Mucosa of descending colon (tissue), 3 donors: ENCODE data around the gene GNAI3. TPM values are rescaled to one million over a fixed set of nuclear protein-coding genes. Genes with fewer than 3 reads are reported as not detected.

Source experiments
- ATAC-seq: fragments of 200-7000 bp; cut with Tn5 transposase; one replicate; pipeline ENCODE4 v1.9.1; 2020; ENCODE audit warnings: mild to moderate bottlenecking, moderate library complexity
- DNase-seq, 3 donors: peaks; one replicate each; pipeline ENCODE4 v3.0.0-alpha.2; 2020
- H3K36me3 ChIP-seq: fragments of 200-600 bp; one replicate; pipeline ENCODE4 v1.8.0; 2021; ENCODE audit warnings: low read depth, mild to moderate bottlenecking
- H3K4me1 ChIP-seq: fragments of 200-600 bp; one replicate; pipeline ENCODE4 v1.8.0; 2021; ENCODE audit warnings: low read depth, mild to moderate bottlenecking
- H3K4me3 ChIP-seq: fragments of 200-600 bp; one replicate; pipeline ENCODE4 v1.8.0; 2021; ENCODE audit warnings: mild to moderate bottlenecking
- H3K9me3 ChIP-seq: fragments of 200-600 bp; one replicate; pipeline ENCODE4 v1.8.0; 2021; ENCODE audit warnings: mild to moderate bottlenecking
- intact Hi-C, 2 donors: fragments of 100-400 bp; cut with DNase I in 1 of 2; cut with micrococcal nuclease in 1 of 2; formaldehyde crosslinking; loops; one replicate each; pipeline versions ENCODE4 v1.11.0 to v1.11.1; 2022; cut with DNase I, micrococcal nuclease
- total RNA-seq, 3 donors: library from RNA; stranded (reverse); fragmentation: NEBNext Ultra II Directional in 2 of 3; extraction: Animal tissue kit (Norgen Biotek cat#: 25700) in 2 of 3; gene quantifications; one replicate each; pipeline versions ENCODE4 v1.2.1 to v1.2.4, GENCODE V29; 2021 to 2023
- TF ChIP-seq, protein P1 (sequence below): fragments of 200-600 bp; IDR thresholded peaks from one replicate; pipeline ENCODE4 v1.8.0; 2022; ENCODE audit warnings: antibody characterized with exemption, mild to moderate bottlenecking
- donor health status: DM: no; HTN: no; CAD: no; lungs with moderate emphysema.
- donor health status: DM: no; HTN: no; CAD: no.
- donor health status: DM: no; HTN: yes; CAD: no.

The GNAI3 gene
- total RNA-seq, 3 donors from 2014 or later = 6.5 to 8.3 (median 7.6) TPM

DNA sequence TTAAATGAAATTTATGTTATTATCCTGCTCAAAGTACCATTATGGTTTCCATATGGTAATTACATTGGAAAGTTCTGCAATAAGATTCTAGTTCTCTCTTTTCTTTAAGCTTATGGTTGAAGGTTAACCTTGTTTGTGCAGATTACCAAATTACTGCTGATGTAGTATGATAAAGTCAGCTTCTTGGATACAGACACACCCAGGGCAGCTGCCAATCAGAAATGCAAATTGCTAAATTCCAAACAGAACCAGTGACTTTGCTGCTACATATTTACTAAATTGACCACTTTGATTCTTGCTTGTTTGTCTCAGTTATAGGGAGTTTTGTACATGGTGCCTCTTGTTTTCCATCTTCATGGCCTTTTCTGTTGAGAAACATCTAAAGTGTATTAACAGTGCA is 44.5 kb downstream of the GNAI3 start:
- Histone ChIP-seq H3K36me3 (no peaks in the 10 kb centered on the region), H3K9me3 (no peaks in the 10 kb centered on the region), H3K4me1 (no peaks in the 10 kb centered on the region), H3K4me3 (no peak overlapping the region)
- TF ChIP-seq, protein P1, sequence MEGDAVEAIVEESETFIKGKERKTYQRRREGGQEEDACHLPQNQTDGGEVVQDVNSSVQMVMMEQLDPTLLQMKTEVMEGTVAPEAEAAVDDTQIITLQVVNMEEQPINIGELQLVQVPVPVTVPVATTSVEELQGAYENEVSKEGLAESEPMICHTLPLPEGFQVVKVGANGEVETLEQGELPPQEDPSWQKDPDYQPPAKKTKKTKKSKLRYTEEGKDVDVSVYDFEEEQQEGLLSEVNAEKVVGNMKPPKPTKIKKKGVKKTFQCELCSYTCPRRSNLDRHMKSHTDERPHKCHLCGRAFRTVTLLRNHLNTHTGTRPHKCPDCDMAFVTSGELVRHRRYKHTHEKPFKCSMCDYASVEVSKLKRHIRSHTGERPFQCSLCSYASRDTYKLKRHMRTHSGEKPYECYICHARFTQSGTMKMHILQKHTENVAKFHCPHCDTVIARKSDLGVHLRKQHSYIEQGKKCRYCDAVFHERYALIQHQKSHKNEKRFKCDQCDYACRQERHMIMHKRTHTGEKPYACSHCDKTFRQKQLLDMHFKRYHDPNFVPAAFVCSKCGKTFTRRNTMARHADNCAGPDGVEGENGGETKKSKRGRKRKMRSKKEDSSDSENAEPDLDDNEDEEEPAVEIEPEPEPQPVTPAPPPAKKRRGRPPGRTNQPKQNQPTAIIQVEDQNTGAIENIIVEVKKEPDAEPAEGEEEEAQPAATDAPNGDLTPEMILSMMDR = no peak
- intact Hi-C loops = no loop called here
- ATAC-seq = no peak
- DNase-seq = no peak

DNA sequence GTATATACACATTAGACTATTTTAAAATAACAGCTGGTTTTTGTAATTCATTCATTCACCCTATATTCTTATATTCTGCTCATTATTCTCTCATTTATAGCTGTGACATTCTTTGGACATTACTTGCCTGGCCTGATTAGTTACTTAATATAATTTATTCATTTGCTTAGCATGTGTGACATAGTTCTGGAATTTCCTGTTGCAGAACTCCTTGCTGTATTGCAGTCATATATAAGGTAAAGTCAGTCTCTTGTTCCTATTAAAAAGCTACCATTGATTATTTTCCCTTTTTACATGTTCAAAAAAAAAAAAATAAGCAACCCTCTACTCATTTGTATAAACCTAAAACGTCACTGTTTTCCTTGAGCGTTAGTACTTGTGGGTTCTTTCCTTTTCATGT is 47.1 kb downstream of the GNAI3 start:
- Histone ChIP-seq H3K9me3 (no peaks in the 10 kb centered on the region), H3K36me3 (no peaks in the 10 kb centered on the region), H3K4me3 (no peak overlapping the region), H3K4me1 (no peaks in the 10 kb centered on the region)
- no peak for ATAC-seq
- intact Hi-C loops = no loop called here
- TF ChIP-seq, protein P1 = no peak
- no peak for DNase-seq

DNA sequence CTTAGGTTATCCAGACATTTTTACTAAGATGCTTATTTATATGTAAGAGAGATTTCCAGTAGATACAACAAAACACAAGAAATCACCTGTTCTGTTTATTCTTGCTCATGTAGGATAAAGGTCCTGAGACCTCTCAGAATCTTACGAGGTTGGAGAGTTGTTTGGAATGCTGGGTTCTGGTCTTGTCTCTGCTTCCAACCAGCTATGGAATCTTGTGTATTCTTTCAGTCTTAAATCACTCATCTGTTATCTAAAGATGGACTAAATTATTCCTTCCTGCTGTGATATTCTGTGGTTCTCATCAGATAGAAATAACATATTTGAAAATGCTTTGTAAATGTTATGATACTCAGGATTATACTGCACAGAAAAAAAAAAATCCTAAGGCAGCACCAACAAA is 49.7 kb downstream of the GNAI3 start:
- no peak for DNase-seq
- Histone ChIP-seq H3K36me3 (no peaks in the 10 kb centered on the region), H3K4me3 (no peak overlapping the region), H3K9me3 (no peaks in the 10 kb centered on the region), H3K4me1 (no peaks in the 10 kb centered on the region)
- intact Hi-C loops = no loop called here
- ATAC-seq = no peak
- TF ChIP-seq, protein P1 = no peak

DNA sequence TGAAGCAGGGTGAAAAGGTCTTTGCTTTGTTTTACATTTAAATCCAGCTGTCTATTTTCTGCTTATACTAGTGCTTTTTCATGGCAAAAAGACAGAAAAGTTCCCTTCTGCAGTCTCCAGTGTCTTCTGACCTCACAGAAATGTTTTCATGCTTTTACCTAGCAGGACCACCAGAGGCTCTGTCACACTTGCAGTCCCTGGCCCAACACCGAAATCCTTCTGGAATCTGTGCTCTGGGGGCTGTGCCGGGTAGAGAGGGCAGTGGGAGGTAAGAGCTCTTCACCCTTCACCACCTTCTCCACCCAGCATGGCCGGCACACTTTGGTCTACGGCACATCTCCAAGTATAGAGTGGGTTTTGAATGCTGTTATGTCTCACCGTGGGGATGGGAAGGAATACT is 50.2 kb downstream of the GNAI3 start:
- H3K4me3 ChIP-seq = no peak overlapping the region
- DNase-seq (no peak), ATAC-seq (no peak)
- H3K9me3 ChIP-seq = no peaks in the 10 kb centered on the region
- TF ChIP-seq, protein P1 = no peak
- intact Hi-C loops = no loop called here
- H3K36me3 ChIP-seq = no peaks in the 10 kb centered on the region
- H3K4me1 ChIP-seq = no peaks in the 10 kb centered on the region

DNA sequence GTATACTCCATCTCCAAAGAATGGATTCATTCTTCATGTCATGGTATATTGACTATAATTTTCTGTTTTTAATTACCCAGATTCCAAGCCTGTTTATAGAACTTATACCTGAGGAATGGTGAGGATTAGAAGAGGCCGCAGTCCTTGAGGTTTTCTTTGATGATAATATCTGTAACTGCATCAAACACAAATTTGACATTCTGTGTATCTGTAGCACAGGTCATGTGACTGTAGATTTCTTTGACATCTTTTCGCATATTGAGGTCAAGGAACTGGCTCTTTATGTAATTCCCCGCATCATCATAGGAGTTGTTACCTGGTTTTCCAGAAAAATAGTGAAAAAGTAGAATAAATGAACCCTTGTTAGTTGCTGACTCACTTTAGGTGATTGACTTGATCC is 54.8 kb downstream of the GNAI3 start:
- H3K36me3 ChIP-seq = no peaks in the 10 kb centered on the region
- DNase-seq (no peak), ATAC-seq (no peak)
- intact Hi-C loops = no loop called here
- no peaks in the 10 kb centered on the region for H3K9me3 ChIP-seq
- no peaks in the 10 kb centered on the region for H3K4me1 ChIP-seq
- H3K4me3 ChIP-seq = no peak overlapping the region
- TF ChIP-seq, protein P1 = no peak

DNA sequence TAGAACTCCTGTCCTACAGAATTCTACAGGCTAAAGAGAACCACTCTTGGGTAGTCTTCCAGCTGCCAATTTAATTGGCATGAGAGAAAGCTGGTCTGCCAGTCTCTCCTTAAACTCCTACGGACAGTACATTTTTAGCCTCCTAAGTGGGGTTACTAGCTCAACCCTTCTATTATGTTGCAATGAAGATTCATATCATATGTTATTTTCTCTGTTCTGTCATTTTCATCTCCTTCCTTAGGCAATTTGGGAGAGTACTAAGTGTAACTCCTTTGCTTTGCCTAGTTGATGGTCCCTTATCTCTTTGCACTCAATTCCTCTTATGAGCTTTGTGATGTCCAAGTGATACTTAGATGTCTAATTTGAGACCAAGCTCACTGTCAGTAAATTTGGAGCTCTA is 57.0 kb downstream of the GNAI3 start:
- no peak for DNase-seq
- Histone ChIP-seq H3K4me1 (no peaks in the 10 kb centered on the region), H3K4me3 (no peak overlapping the region), H3K9me3 (no peaks in the 10 kb centered on the region), H3K36me3 (no peaks in the 10 kb centered on the region)
- ATAC-seq = no peak
- TF ChIP-seq, protein P1 = no peak
- intact Hi-C loops = no loop called here
